Right atrium auricular region (tissue), 2 donors: ENCODE measurements around the gene TCF25. TPM values are rescaled to one million over a fixed set of nuclear protein-coding genes. Genes with fewer than 3 reads are reported as not detected.

Source experiments
- DNase-seq: peaks from one replicate; pipeline ENCODE4 v3.0.0-alpha.2; 2019; ENCODE audit warnings: low spot score
- H3K27ac ChIP-seq, 2 donors: fragments of 200-600 bp; sonication (generic); 1 replicate in 1 of 2; 2 replicates in 1 of 2; pipeline ENCODE4 v1.5.1; 2016 to 2019
- H3K27me3 ChIP-seq, 2 donors: fragments of 200-600 bp; sonication (generic); one replicate each; pipeline versions ENCODE4 v1.5.1 to v1.6.0; 2017 to 2019
- H3K36me3 ChIP-seq: fragments of 200-600 bp; sonication (generic); one replicate; pipeline ENCODE4 v1.5.1; 2016
- H3K4me1 ChIP-seq, 2 donors: fragments of 200-600 bp; sonication (generic); one replicate each; pipeline versions ENCODE4 v1.5.1 to v1.6.0; 2017 to 2019
- H3K4me3 ChIP-seq, 2 donors: fragments of 200-600 bp; sonication (generic); 1 replicate in 1 of 2; 2 replicates in 1 of 2; pipeline ENCODE4 v1.5.1; 2017 to 2019; ENCODE audit warnings: mild to moderate bottlenecking in 1 of 2, moderate library complexity in 1 of 2
- H3K9me3 ChIP-seq, 2 donors: fragments of 200-600 bp; sonication (generic); one replicate each; pipeline ENCODE4 v1.5.1; 2019
- total RNA-seq, 2 donors: library from RNA; depleted of rRNA; stranded (reverse); fragments of >200 nt; gene quantifications; one replicate each; pipeline ENCODE4 v1.1.0, GENCODE V29; 2016
- TF ChIP-seq, protein P1 (sequence below), 2 donors: fragments of 200-600 bp; sonication (generic); IDR thresholded peaks; one replicate each; pipeline ENCODE4 v1.5.1; 2019; ENCODE audit warnings: antibody characterized with exemption in 2 of 2

TCF25 gene
- total RNA-seq, 2 donors from 2014 or later, result 91.8 to 108 TPM

DNA sequence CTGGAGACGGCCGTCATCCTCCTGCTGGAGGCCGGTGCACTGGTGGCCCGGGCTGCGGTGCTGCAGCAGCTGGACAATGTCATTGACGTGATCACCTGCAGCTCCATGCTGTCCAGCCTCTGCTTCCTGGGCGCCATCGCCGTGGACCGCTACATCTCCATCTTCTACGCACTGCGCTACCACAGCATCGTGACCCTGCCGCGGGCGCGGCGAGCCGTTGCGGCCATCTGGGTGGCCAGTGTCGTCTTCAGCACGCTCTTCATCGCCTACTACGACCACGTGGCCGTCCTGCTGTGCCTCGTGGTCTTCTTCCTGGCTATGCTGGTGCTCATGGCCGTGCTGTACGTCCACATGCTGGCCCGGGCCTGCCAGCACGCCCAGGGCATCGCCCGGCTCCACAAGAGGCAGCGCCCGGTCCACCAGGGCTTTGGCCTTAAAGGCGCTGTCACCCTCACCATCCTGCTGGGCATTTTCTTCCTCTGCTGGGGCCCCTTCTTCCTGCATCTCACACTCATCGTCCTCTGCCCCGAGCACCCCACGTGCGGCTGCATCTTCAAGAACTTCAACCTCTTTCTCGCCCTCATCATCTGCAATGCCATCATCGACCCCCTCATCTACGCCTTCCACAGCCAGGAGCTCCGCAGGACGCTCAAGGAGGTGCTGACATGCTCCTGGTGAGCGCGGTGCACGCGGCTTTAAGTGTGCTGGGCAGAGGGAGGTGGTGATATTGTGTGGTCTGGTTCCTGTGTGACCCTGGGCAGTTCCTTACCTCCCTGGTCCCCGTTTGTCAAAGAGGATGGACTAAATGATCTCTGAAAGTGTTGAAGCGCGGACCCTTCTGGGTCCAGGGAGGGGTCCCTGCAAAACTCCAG is 46.4 kb downstream of the TCF25 start:
- no peak for DNase-seq
- Histone ChIP-seq H3K36me3 (no peaks in the 10 kb centered on the region), H3K27ac (no peak overlapping the region), H3K4me3 (no peak overlapping the region), H3K4me1 (peaks cover 0 to 66% of the 10 kb centered on the region in 2 donors), H3K27me3 (peaks cover 0 to 14% of the 10 kb centered on the region in 2 donors), H3K9me3 (no peaks in the 10 kb centered on the region)
- TF ChIP-seq, protein P1, sequence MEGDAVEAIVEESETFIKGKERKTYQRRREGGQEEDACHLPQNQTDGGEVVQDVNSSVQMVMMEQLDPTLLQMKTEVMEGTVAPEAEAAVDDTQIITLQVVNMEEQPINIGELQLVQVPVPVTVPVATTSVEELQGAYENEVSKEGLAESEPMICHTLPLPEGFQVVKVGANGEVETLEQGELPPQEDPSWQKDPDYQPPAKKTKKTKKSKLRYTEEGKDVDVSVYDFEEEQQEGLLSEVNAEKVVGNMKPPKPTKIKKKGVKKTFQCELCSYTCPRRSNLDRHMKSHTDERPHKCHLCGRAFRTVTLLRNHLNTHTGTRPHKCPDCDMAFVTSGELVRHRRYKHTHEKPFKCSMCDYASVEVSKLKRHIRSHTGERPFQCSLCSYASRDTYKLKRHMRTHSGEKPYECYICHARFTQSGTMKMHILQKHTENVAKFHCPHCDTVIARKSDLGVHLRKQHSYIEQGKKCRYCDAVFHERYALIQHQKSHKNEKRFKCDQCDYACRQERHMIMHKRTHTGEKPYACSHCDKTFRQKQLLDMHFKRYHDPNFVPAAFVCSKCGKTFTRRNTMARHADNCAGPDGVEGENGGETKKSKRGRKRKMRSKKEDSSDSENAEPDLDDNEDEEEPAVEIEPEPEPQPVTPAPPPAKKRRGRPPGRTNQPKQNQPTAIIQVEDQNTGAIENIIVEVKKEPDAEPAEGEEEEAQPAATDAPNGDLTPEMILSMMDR (IDR thresholded peaks at IDR 0.05), result no peak

DNA sequence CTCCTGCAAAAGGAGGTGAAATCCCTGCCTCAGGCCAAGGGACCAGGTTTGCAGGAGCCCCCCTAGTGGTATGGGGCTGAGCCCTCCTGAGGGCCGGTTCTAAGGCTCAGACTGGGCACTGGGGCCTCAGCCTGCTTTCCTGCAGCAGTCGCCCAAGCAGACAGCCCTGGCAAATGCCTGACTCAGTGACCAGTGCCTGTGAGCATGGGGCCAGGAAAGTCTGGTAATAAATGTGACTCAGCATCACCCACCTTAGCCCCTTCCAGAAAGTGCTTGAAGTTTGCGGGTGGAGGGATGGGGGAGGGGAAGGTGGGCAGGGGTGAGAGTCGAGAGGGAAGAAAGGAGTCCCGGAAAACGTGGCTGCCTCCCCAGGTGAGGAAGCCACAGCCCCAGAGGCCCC is 47.3 kb downstream of the TCF25 start:
- TF ChIP-seq, protein P1 (IDR thresholded peaks at IDR 0.05), result no peak
- Histone ChIP-seq H3K9me3 (no peaks in the 10 kb centered on the region), H3K27ac (peak overlapping the region; percentile 89 to 92), H3K4me3 (no peak overlapping the region), H3K27me3 (peaks cover 0 to 14% of the 10 kb centered on the region in 2 donors), H3K4me1 (peaks cover 0 to 75% of the 10 kb centered on the region in 2 donors), H3K36me3 (no peaks in the 10 kb centered on the region)
- no peak for DNase-seq

DNA sequence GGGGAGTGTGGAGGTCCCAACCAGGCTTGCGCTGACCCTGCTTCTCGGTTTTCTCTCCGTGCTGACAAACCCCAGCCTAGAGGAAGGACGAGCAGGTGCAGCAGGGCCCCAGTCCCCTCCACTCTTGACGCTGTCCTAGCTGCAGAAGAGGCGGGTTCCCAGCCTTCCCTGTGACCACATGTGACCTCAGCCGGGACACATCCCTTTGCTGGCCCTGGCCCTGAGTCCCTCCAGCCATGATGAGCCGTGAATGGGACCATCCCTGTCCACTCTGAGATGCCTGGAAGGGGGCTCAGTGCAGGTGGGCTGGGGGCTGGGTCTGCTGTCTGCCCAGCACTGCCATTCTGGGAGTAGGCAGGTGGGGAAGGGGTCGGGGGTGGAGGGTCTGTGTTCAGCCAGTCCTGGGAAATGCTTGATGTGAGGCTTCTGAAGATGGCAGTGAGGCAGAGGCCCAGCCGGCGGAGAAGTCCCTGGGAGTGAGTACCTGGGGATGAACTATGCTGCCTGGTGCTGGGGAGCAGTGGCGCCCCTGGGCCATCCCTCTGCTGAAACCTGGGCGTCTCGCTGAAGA is 47.8 kb downstream of the TCF25 start:
- H3K27ac ChIP-seq, result peak overlapping the region; percentile 89 to 92
- H3K36me3 ChIP-seq, result no peaks in the 10 kb centered on the region
- H3K9me3 ChIP-seq, result no peaks in the 10 kb centered on the region
- TF ChIP-seq, protein P1 (IDR thresholded peaks at IDR 0.05), result no peak
- peaks cover 0 to 14% of the 10 kb centered on the region in 2 donors for H3K27me3 ChIP-seq
- H3K4me3 ChIP-seq, result peak overlapping the region in 1 of 2 donors; percentile 73
- DNase-seq, result no peak
- H3K4me1 ChIP-seq, result peaks cover 0 to 80% of the 10 kb centered on the region in 2 donors

DNA sequence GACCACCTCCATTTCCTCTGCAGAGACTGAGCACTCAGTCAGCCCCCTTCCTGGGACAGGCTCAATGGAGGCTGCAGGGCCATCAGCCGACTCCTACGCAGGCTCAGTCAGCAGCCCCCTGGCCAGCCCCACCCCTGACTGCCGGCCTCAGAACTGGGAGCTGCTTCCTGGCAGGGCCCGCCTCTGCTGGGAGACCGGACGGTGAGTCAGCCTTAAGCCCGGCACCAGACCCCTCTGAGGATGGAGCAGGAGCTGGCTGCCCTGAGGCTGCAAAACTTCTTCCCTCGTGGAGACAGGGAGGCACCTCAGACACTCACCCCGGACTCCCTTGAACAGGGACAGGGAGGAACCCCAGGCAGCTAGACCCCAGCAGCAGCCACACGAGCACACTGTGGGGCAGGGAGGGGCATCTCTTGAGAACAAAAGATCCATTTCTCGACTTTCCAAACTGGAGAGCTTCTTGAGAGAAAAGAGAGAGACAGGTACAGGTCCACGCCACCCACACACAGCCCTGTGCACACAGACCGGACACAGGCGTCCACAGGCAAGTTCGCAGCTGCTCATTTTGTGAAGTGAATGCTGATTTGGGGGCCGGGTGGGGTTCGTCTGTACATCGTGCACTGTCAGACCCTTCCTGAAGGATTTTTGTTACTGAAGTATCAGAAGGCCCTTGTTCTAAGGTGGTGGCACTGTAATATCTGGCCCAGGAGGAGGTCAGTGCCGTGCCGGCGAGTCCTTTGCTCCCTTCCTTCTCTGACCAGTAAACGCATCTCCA is 48.5 kb downstream of the TCF25 start:
- Histone ChIP-seq H3K27ac (peak overlapping the region; percentile 89 to 92), H3K36me3 (no peaks in the 10 kb centered on the region), H3K9me3 (no peaks in the 10 kb centered on the region), H3K4me3 (peak overlapping the region; percentile 53 to 73), H3K27me3 (peaks cover 0 to 14% of the 10 kb centered on the region in 2 donors), H3K4me1 (peaks cover 0 to 85% of the 10 kb centered on the region in 2 donors)
- TF ChIP-seq, protein P1 (IDR thresholded peaks at IDR 0.05), result no peak
- DNase-seq, result peak; percentile 92

DNA sequence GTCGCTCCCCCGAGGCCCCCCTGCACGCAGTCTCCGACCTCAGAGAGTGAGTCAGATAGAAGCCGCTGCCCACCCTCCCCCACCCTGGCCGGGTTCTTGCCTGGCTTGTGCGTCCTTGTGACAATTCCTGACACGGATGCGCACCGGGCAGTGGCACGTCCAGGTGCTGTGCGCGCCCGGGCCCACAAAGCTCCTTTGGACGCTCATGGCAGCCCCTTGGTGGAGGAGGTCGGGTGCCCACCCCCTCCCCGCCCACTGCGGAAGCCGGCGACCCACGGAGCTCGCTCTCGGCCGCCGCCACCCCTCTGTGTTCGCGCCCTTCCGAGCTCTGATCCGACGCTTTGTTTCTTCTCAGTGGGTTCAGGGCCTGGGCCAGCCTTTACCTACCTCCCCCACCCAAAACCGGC is 49.1 kb downstream of the TCF25 start:
- Histone ChIP-seq H3K4me1 (peaks cover 0 to 80% of the 10 kb centered on the region in 2 donors), H3K36me3 (no peaks in the 10 kb centered on the region), H3K4me3 (peak overlapping the region; percentile 53 to 73), H3K27me3 (peaks cover 0 to 14% of the 10 kb centered on the region in 2 donors), H3K9me3 (no peaks in the 10 kb centered on the region), H3K27ac (peak overlapping the region; percentile 89 to 92)
- peak; percentile 93 for DNase-seq
- TF ChIP-seq, protein P1 (IDR thresholded peaks at IDR 0.05), result no peak
